WERI-Rb-1 (cell line): ENCODE data around the gene CROCC.
A peak's percentile ranks its signal among the peaks of the same experiment; 100 is the strongest.
"Not testable (repeated sequence)": the region's sequence is repeated elsewhere in the genome, so short reads cannot be mapped to it uniquely, and the experiment has no call there.

Experiments
- DNase-seq: peaks from one replicate; pipeline ENCODE4 v3.0.0-alpha.2; 2020
- H3K27ac ChIP-seq: fragments of 250-450 bp; sonication (Bioruptor Pico); 2 replicates; pipeline ENCODE4 v1.5.1; 2020; ENCODE audit warnings: mild to moderate bottlenecking, moderate library complexity
- H3K27me3 ChIP-seq: fragments of 250-450 bp; sonication (Bioruptor Pico); 2 replicates; pipeline ENCODE4 v1.5.1; 2021; ENCODE audit warnings: mild to moderate bottlenecking, low read depth, moderate library complexity; ENCODE audit not compliant: insufficient read depth, severe bottlenecking
- H3K36me3 ChIP-seq: fragments of 250-450 bp; sonication (Bioruptor Pico); 2 replicates; pipeline ENCODE4 v1.5.1; 2020; ENCODE audit warnings: mild to moderate bottlenecking, moderate library complexity
- H3K4me3 ChIP-seq: 2 replicates; pipeline ENCODE4 v1.5.1; 2011; ENCODE audit warnings: low read depth, mild to moderate bottlenecking, control low read depth, low read length
- H3K9me3 ChIP-seq: fragments of 250-450 bp; sonication (Bioruptor Pico); 2 replicates; pipeline ENCODE4 v1.5.1; 2021; ENCODE audit warnings: mild to moderate bottlenecking, moderate library complexity; ENCODE audit not compliant: severe bottlenecking
- CTCF ChIP-seq: IDR thresholded peaks from 2 replicates; pipeline ENCODE4 v1.5.1; 2011; ENCODE audit warnings: low read depth, mild to moderate bottlenecking, control low read depth, inconsistent platforms, low read length

Gene CROCC

GRCh38 chr1:16886860-16887605, 34.7 kb upstream of the CROCC start:
- peaks cover 3% of the 10 kb centered on the region for H3K9me3 ChIP-seq
- no peaks in the 10 kb centered on the region for H3K27me3 ChIP-seq
- no peak overlapping the region for H3K27ac ChIP-seq
- H3K4me3 ChIP-seq: no peak overlapping the region
- no peak for DNase-seq
- TF ChIP-seq CTCF: no peak
- no peaks in the 10 kb centered on the region for H3K36me3 ChIP-seq

- Histone ChIP-seq H3K27me3 (no peaks in the 10 kb centered on the region), H3K36me3 (no peaks in the 10 kb centered on the region), H3K27ac (no peak overlapping the region), H3K9me3 (peaks cover 3% of the 10 kb centered on the region), H3K4me3 (no peak overlapping the region)
- TF ChIP-seq CTCF: no peak
- DNase-seq: no peak
Measured at GRCh38 chr1:16888860-16889816, 32.6 kb upstream of the CROCC start.

- not testable (repeated sequence) for H3K4me3 ChIP-seq, H3K27me3 ChIP-seq, H3K27ac ChIP-seq, DNase-seq, H3K9me3 ChIP-seq, H3K36me3 ChIP-seq
Measured at GRCh38 chr1:16890539-16891021, 31.2 kb upstream of the CROCC start.

GRCh38 chr1:16891057-16891456, 30.7 kb upstream of the CROCC start:
- DNase-seq, H3K9me3 ChIP-seq, H3K36me3 ChIP-seq, H3K27ac ChIP-seq, H3K4me3 ChIP-seq, H3K27me3 ChIP-seq: not testable (repeated sequence)

- not testable (repeated sequence) for H3K27me3 ChIP-seq, H3K4me3 ChIP-seq, H3K9me3 ChIP-seq, H3K27ac ChIP-seq, DNase-seq, H3K36me3 ChIP-seq
Measured at GRCh38 chr1:16892978-16893525, 28.7 kb upstream of the CROCC start.

GRCh38 chr1:16893796-16894195, 27.9 kb upstream of the CROCC start:
- DNase-seq, H3K27ac ChIP-seq, H3K27me3 ChIP-seq, H3K36me3 ChIP-seq, H3K9me3 ChIP-seq, H3K4me3 ChIP-seq: not testable (repeated sequence)

- not testable (repeated sequence) for H3K36me3 ChIP-seq, H3K9me3 ChIP-seq, H3K4me3 ChIP-seq, DNase-seq, H3K27ac ChIP-seq, H3K27me3 ChIP-seq
Measured at GRCh38 chr1:16894338-16894737, 27.4 kb upstream of the CROCC start.

GRCh38 chr1:16895233-16895597, 26.5 kb upstream of the CROCC start:
- not testable (repeated sequence) for H3K27me3 ChIP-seq, H3K36me3 ChIP-seq, H3K9me3 ChIP-seq, DNase-seq
- peak overlapping the region; percentile 99 for H3K27ac ChIP-seq
- peak overlapping the region; percentile 48 for H3K4me3 ChIP-seq

GRCh38 chr1:16895598-16896315, 26.0 kb upstream of the CROCC start, which contains the start of gene RNU1-2:
Gene RNU1-2 (plus strand): TSS chr1:16895980.
- not testable (repeated sequence) for H3K36me3 ChIP-seq, H3K9me3 ChIP-seq, H3K27me3 ChIP-seq
- Histone ChIP-seq H3K27ac (peak within 1 kb of the TSS; percentile 99), H3K4me3 (peak within 1 kb of the TSS; percentile 48)
- peak; percentile 95 for DNase-seq

- not testable (repeated sequence) for H3K9me3 ChIP-seq, H3K36me3 ChIP-seq, H3K27me3 ChIP-seq
- DNase-seq: peak; percentile 92
- H3K4me3 ChIP-seq: peak overlapping the region; percentile 48
- peak overlapping the region; percentile 80 for H3K27ac ChIP-seq
Measured at GRCh38 chr1:16896316-16897055, 25.2 kb upstream of the CROCC start.

GRCh38 chr1:16897653-16898052, 24.1 kb upstream of the CROCC start:
- not testable (repeated sequence) for H3K27me3 ChIP-seq, H3K36me3 ChIP-seq, H3K9me3 ChIP-seq, H3K4me3 ChIP-seq, DNase-seq
- peak overlapping the region; percentile 80 for H3K27ac ChIP-seq
